Ishikawa (cell line): ENCODE results near the gene KATNB1.

ENCODE experiments used
- CEBPB ChIP-seq: IDR thresholded peaks from 2 replicates; pipeline ENCODE4 v1.6.1; 2012
- CREB1 ChIP-seq: IDR thresholded peaks from 2 replicates; pipeline ENCODE4 v1.6.1; 2012; ENCODE audit warnings: low read depth
- EGR1 ChIP-seq: IDR thresholded peaks from 2 replicates; pipeline ENCODE4 v1.6.1; 2012
- EP300 ChIP-seq: IDR thresholded peaks from 2 replicates; pipeline ENCODE4 v1.6.1; 2012; ENCODE audit warnings: borderline replicate concordance
- FOXM1 ChIP-seq: IDR thresholded peaks from 2 replicates; pipeline ENCODE4 v1.6.1; 2012; ENCODE audit warnings: low read depth, borderline replicate concordance
- MAX ChIP-seq: IDR thresholded peaks from 2 replicates; pipeline ENCODE4 v1.6.1; 2012
- NFIC ChIP-seq: IDR thresholded peaks from 2 replicates; pipeline ENCODE4 v1.6.1; 2012
- RAD21 ChIP-seq: IDR thresholded peaks from 2 replicates; pipeline ENCODE4 v1.6.1; 2012; ENCODE audit warnings: low read depth
- REST ChIP-seq: IDR thresholded peaks from 2 replicates; pipeline ENCODE4 v1.6.1; 2012; ENCODE audit warnings: low read depth, mild to moderate bottlenecking
- TAF1 ChIP-seq: IDR thresholded peaks from 2 replicates; pipeline ENCODE4 v1.6.1; 2012; ENCODE audit warnings: low read depth, mild to moderate bottlenecking
- TCF12 ChIP-seq: IDR thresholded peaks from 2 replicates; pipeline ENCODE4 v1.6.1; 2012; ENCODE audit warnings: low read depth
- TEAD4 ChIP-seq: IDR thresholded peaks from 2 replicates; pipeline ENCODE4 v1.6.1; 2012
- USF1 ChIP-seq: IDR thresholded peaks from 2 replicates; pipeline ENCODE4 v1.6.1; 2012
- YY1 ChIP-seq: IDR thresholded peaks from 2 replicates; pipeline ENCODE4 v1.6.1; 2012; ENCODE audit warnings: low read depth
- ZBTB7A ChIP-seq: IDR thresholded peaks from 2 replicates; pipeline ENCODE4 v1.6.1; 2012; ENCODE audit warnings: low read depth

The KATNB1 gene

GRCh38 chr16:57760357-57761160 is 25.0 kb downstream of the KATNB1 start:
- TF ChIP-seq USF1 (no peak), TEAD4 (no peak), MAX (no peak), REST (no peak), EGR1 (no peak)

GRCh38 chr16:57761301-57761700 is 25.7 kb downstream of the KATNB1 start:
- TF ChIP-seq YY1 (no peak), RAD21 (no peak), CREB1 (no peak), NFIC (no peak), TAF1 (no peak), EP300 (no peak), EGR1 (no peak), TEAD4 (no peak), ZBTB7A (no peak), TCF12 (no peak)

GRCh38 chr16:57761957-57762356 is 26.4 kb downstream of the KATNB1 start:
- no peak for TF ChIP-seq REST
- no peak for TF ChIP-seq YY1
- no peak for TF ChIP-seq FOXM1
- TF ChIP-seq RAD21, result no peak
- TF ChIP-seq EGR1, result no peak
- TF ChIP-seq TCF12, result no peak
- no peak for TF ChIP-seq EP300
- no peak for TF ChIP-seq CEBPB
- TF ChIP-seq NFIC, result no peak
- no peak for TF ChIP-seq TEAD4
- TF ChIP-seq ZBTB7A, result no peak
- TF ChIP-seq MAX, result no peak
- TF ChIP-seq TAF1, result no peak

- TF ChIP-seq TAF1 (no peak), CREB1 (no peak), ZBTB7A (no peak), EGR1 (no peak)
Observed at GRCh38 chr16:57762365-57763040, 26.9 kb downstream of the KATNB1 start.

GRCh38 chr16:57763285-57764005 is 27.9 kb downstream of the KATNB1 start:
- TF ChIP-seq ZBTB7A (no peak), FOXM1 (no peak), RAD21 (no peak), MAX (no peak), TCF12 (no peak), EGR1 (no peak), NFIC (no peak), YY1 (no peak), EP300 (no peak), USF1 (no peak), REST (no peak), CEBPB (no peak), TAF1 (no peak), CREB1 (no peak), TEAD4 (no peak)
